Measurements from ENCODE around the gene PTGIR.
A peak's percentile ranks its signal among the peaks of the same experiment; 100 is the strongest.

The PTGIR gene, protein sequence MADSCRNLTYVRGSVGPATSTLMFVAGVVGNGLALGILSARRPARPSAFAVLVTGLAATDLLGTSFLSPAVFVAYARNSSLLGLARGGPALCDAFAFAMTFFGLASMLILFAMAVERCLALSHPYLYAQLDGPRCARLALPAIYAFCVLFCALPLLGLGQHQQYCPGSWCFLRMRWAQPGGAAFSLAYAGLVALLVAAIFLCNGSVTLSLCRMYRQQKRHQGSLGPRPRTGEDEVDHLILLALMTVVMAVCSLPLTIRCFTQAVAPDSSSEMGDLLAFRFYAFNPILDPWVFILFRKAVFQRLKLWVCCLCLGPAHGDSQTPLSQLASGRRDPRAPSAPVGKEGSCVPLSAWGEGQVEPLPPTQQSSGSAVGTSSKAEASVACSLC

DNA sequence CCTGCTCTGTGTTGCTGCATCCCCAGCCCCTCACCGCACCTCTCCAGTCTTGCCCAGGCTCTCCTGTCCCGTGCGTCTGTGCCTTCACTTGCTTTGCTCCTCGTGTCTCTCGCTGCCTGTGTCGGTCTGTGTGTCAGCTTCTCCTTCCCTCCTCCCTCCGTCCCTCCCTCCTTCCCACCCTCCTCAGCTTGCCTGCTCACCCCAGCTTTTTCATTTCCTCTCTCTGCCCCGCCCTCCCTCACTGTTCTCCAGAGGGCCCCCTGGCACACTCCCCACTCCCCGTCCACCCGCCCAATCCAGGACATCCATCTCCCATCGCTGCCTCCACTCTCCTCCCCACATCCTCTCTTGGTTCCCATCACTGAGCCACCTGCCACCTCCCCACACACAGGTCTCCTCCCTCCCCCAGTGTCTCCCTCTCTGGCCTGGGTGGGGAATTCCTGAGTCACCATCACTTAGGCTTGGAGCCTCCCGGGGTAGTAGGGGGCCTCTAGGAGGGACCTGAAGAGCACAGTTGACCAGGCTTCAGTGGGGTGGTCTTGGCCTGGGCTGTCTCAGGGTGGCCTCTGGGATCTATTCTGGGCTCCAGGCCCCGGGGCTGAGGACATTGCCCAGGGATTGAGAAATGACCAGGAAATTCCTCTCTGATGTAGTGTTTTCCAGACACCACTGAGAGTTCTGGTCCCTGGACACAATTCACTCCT, at the start of gene PTGIR:
PTGIR (minus strand) TSS at position 132 of the 704 bp plus-strand sequence. CDS start 864 bp downstream, outside the sequence.
- Mint-ChIP-seq H3K4me3 (peak within 1 kb of the TSS; percentile 78), H3K27me3 (no peaks in the 10 kb centered on the region), H3K4me1 (ENCODE audit: low read depth) (peaks cover 46% of the 10 kb centered on the region), H3K36me3 (ENCODE audit: low read depth) (no peaks in the 10 kb centered on the region), H3K9me3 (no peaks in the 10 kb centered on the region), H3K27ac (peak within 1 kb of the TSS; percentile 86)
- peak; percentile 54 for DNase-seq

DNA sequence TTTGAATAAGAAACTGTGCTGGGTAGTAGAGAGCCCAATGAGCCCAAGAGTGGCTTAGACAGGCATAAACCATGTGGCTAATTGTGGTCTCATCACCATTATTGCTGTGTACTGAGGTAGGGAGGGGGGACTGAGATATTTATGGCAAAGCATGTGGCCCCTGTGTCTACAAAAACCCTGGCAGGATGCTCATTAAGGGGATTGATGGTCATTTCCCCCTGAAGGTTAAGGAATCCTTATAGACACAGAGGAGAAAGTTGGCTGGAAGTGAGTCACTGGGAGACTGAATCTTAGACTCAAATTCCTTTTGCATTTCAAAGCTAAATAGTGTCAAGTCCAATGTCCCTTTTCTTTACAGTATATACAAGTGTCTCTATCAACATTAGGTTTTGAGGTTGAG, 45.9 kb upstream of the PTGIR start:
- peaks cover 2% of the 10 kb centered on the region for H3K9me3 Mint-ChIP-seq
- H3K4me1 Mint-ChIP-seq (ENCODE audit: low read depth) = no peaks in the 10 kb centered on the region
- H3K27me3 Mint-ChIP-seq = no peaks in the 10 kb centered on the region
- H3K36me3 Mint-ChIP-seq (ENCODE audit: low read depth) = peaks cover 38% of the 10 kb centered on the region
- DNase-seq = no peak
- peak overlapping the region; percentile 33 for H3K27ac Mint-ChIP-seq
- H3K4me3 Mint-ChIP-seq = no peak overlapping the region

DNA sequence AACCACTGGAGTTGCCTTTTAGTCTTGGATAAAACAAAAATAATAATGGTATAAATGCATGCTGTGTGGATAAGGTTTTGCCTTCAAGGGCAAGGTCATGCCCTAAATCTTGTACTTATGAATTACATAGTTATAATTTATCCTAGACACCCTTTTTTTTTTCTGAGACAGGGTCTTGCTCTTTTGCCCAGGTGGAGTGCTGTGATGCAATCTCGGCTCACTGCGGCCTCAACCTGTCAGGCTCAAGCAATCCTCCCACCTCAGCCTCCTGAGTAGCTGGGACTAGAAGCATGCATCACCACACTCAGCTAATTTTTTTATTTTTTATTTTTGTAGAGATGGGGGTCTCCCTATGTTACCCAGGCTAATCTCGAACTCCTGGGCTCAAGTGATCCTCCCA, 43.8 kb upstream of the PTGIR start:
- Mint-ChIP-seq H3K27me3 (no peaks in the 10 kb centered on the region), H3K4me3 (no peak overlapping the region), H3K36me3 (ENCODE audit: low read depth) (peaks cover 19% of the 10 kb centered on the region), H3K9me3 (peaks cover 2% of the 10 kb centered on the region), H3K27ac (no peak overlapping the region), H3K4me1 (ENCODE audit: low read depth) (no peaks in the 10 kb centered on the region)
- no peak for DNase-seq

DNA sequence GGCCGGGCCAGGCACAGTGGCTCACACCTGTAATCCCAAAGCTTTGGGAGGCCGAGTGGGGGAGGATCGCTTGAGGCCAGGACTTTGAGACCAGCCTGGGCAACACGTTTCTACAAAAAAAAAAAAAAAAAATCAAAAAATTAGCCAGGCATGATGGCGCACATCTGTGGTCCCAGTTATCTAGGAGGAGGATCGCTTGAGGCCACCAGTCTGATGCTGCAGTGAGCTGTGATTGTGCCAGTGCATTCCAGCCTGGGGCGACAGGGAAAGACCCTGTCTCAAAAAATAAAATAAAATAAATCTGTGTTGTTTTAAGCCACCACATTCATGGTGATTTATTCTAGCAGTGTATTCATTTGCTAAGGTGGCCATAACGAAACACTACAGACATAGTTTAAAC, 40.2 kb upstream of the PTGIR start:
- no peak for DNase-seq
- Mint-ChIP-seq H3K27ac (no peak overlapping the region), H3K27me3 (peaks cover 3% of the 10 kb centered on the region), H3K4me1 (ENCODE audit: low read depth) (peaks cover 15% of the 10 kb centered on the region), H3K36me3 (ENCODE audit: low read depth) (no peaks in the 10 kb centered on the region), H3K4me3 (no peak overlapping the region), H3K9me3 (no peaks in the 10 kb centered on the region)

DNA sequence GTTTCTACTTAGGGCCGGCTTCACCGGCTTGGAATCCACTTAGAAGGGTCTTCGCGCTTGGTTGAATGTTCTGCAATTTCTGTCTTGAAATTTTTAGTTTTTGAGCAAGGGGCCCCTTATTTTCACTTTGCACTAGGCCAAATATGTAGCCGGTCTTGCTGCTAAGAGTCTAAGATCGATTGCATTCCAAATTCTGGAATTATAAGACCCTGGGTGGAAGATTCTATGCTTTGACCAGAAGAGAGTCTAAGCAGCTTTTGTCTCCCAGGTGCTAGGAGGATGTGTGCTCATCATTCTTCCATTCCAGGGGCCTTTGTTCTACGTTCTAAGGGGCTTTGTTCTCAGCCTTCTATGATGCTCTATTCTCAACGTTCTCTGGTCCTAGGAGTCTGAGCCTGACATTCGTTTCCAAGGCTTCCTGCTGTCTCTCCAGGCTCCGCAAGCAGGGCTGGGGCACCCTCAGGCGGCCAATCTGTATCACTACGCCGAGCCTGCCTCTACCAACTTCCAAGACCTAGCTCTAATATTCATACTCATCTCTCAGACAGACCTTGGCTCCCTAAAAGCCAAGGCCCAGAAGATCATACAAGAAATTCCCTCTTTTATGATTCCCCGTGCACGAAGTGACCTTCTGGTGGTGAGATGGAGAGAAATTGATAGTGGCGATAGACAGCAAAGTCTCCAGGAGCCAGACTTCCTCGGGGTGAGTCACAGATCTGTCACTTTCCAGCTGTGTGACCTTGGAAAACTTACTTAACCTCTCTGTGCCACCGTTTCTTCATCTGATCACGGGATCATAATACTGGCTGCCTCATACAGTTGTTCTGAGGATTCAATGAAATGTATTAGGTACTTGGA, 37.1 kb upstream of the PTGIR start:
- peak overlapping the region; percentile 83 for H3K27ac Mint-ChIP-seq
- peaks cover 22% of the 10 kb centered on the region for H3K4me1 Mint-ChIP-seq (ENCODE audit: low read depth)
- H3K9me3 Mint-ChIP-seq = no peaks in the 10 kb centered on the region
- H3K4me3 Mint-ChIP-seq = peak overlapping the region; percentile 73
- peak; percentile 77 for DNase-seq
- H3K27me3 Mint-ChIP-seq = peaks cover 22% of the 10 kb centered on the region
- H3K36me3 Mint-ChIP-seq (ENCODE audit: low read depth) = no peaks in the 10 kb centered on the region

DNA sequence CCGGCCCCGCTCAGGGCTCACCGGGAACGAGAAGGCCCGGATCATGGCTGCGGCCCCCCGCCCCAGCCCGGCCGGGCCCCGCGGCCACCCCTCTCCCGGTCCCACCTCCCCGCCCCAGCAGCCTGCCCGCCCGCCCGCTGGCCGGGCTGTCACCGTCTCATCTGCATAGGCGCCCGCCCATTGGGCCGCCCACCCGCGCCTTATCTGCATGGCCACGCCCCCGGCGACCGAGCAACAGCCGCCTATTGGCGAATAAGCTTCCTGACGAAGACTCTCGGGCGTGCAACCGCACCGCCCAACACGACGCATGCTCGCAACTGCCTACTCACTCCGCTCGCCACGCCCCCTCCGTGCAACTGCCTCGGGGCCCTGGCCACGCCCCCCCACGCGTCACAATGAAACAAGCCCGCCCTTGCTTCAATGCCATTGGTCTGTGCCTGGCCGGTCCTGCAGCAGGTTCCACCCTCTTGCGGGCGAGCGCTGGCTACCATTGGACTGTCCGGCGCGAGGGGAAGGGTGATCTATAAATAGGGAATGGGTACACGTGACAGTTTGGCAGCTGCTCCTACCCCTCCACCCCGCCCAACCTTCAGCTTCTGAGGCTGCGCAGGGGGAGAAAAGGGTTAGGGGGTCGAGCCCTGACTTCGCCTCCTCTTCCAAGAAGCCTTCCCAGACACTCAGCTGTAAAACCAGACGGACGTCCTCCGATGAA, 36.3 kb upstream of the PTGIR start, which contains the start of gene DACT3:
DACT3 (minus strand) TSS at position 163 of the 712 bp plus-strand sequence; CDS start at position 45, 118 bp downstream.
- H3K27me3 Mint-ChIP-seq = peaks cover 22% of the 10 kb centered on the region
- peak within 1 kb of the TSS; percentile 83 for H3K27ac Mint-ChIP-seq
- peak; percentile 100 for DNase-seq
- no peaks in the 10 kb centered on the region for H3K9me3 Mint-ChIP-seq
- H3K4me3 Mint-ChIP-seq = peak within 1 kb of the TSS; percentile 73
- H3K36me3 Mint-ChIP-seq (ENCODE audit: low read depth) = no peaks in the 10 kb centered on the region
- peaks cover 27% of the 10 kb centered on the region for H3K4me1 Mint-ChIP-seq (ENCODE audit: low read depth)

DNA sequence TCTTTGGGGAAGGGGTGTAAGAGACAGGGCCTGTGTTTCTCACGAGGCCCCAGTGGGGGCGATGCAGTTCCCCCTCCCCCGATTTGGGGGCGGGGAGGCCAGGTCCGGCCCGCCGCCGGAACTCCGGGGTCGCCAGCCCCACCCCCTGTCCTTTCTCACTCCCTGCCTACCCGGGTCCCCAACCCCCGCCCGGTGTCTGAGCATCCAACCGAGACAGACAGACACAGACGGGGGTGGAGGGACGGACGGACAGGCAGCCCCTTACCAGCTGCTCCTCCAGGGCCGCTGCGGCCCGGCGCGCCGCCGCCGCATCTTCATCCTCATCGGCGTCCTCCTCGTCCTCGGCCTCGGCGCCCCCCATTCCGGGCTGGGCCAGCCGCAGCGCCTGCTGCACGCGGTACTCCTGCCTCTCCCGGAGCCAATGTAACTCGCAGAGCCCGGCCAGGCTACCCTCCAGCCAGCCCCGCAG, 35.7 kb upstream of the PTGIR start:
- Mint-ChIP-seq H3K4me3 (peak overlapping the region; percentile 73), H3K36me3 (ENCODE audit: low read depth) (no peaks in the 10 kb centered on the region), H3K9me3 (no peaks in the 10 kb centered on the region), H3K4me1 (ENCODE audit: low read depth) (peaks cover 27% of the 10 kb centered on the region), H3K27me3 (peaks cover 23% of the 10 kb centered on the region), H3K27ac (no peak overlapping the region)
- no peak for DNase-seq

DNA sequence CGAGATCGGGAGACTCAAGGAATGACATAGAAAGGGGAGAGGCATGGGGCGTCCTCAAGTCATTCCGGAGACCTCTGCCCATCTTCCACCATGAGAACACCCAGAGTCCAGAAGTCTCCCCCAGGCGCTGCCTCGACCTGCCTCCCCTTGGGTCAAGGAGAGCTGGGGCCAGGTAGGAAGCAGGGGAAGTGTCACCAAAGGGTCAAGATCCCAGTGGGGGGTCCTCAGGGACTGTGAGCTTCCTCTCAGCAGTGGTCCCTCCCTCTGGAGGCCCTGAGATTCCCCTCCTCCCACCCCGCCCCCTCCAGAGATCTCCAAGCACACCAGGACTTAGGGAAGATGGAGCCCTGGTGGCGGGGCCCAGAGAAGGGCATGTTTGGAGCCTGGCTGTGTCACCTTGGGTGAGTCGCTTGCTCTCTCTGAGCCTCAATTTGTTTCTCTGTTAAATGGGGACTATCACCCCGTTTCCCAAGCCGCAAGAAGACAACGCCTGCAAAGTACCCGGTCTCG, 35.2 kb upstream of the PTGIR start:
- H3K4me1 Mint-ChIP-seq (ENCODE audit: low read depth) = peaks cover 27% of the 10 kb centered on the region
- no peaks in the 10 kb centered on the region for H3K36me3 Mint-ChIP-seq (ENCODE audit: low read depth)
- DNase-seq = peak; percentile 39
- peak overlapping the region; percentile 71 for H3K4me3 Mint-ChIP-seq
- H3K27ac Mint-ChIP-seq = no peak overlapping the region
- peaks cover 26% of the 10 kb centered on the region for H3K27me3 Mint-ChIP-seq
- H3K9me3 Mint-ChIP-seq = no peaks in the 10 kb centered on the region

DNA sequence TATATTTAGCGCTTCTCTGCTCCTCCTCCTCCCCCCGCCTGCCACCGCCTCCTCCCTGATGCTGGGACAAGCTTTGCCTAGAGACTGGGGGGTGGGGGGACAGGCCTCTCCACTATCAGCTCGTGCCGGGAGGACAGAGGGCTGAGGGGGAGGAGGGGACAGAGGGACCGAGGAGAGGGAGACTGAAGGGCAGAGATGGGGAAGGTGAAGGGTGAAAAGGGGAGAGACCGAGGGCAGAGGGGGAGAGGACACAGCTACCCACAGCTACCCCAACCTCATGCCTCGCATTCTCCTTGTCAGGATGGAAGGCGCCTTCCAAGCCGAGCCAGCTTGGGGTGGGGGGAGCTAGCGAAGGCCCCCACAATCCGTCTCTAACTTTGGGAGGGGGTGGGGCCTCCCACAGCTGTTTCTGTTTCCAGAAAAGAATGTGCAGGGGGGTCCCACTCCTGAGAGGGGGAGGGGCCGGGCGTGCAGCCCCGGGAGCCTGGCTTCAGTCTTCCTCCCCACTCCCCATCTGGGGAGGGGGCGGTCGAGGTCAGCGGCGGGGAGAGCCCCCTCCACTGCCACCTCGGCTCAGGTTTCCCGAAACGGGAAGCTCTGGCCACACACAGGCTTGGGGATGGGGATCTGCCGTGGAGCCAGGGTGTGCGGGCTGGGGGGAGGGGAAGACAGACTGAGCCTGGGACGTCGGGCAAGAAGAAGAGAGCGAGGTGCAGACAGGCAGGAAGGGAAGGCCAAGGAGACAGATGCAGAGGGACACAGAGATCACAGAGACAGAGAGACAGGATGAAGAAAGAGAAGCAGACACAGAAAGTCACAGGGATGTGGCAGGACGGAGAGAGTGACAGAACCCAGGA, 34.5 kb upstream of the PTGIR start:
- Mint-ChIP-seq H3K4me3 (peak overlapping the region; percentile 71), H3K27ac (no peak overlapping the region), H3K9me3 (no peaks in the 10 kb centered on the region), H3K4me1 (ENCODE audit: low read depth) (peaks cover 27% of the 10 kb centered on the region), H3K27me3 (peaks cover 31% of the 10 kb centered on the region), H3K36me3 (ENCODE audit: low read depth) (no peaks in the 10 kb centered on the region)
- DNase-seq = no peak

DNA sequence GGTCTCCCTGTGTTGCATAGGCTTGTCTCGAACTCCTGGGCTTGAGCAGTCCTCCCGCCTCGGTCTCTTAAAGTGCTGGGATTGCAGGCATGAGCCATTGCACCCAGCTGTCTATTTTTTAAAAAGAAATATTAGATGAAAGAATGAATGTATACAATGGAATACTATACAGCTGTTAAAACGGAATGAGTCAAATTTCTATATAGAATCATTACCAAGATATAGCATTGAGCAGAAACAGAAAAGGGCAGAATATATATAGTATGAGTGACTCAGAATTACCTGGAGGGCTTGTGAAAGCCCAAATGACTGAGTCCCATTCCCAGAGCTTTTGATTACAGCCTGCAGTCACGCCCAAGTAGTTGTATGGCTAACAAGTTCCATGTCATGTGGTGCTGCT, 31.7 kb upstream of the PTGIR start:
- H3K9me3 Mint-ChIP-seq = no peaks in the 10 kb centered on the region
- H3K4me1 Mint-ChIP-seq (ENCODE audit: low read depth) = peaks cover 18% of the 10 kb centered on the region
- H3K27me3 Mint-ChIP-seq = peaks cover 53% of the 10 kb centered on the region
- H3K4me3 Mint-ChIP-seq = no peak overlapping the region
- no peak overlapping the region for H3K27ac Mint-ChIP-seq
- H3K36me3 Mint-ChIP-seq (ENCODE audit: low read depth) = no peaks in the 10 kb centered on the region
- DNase-seq = no peak

DNA sequence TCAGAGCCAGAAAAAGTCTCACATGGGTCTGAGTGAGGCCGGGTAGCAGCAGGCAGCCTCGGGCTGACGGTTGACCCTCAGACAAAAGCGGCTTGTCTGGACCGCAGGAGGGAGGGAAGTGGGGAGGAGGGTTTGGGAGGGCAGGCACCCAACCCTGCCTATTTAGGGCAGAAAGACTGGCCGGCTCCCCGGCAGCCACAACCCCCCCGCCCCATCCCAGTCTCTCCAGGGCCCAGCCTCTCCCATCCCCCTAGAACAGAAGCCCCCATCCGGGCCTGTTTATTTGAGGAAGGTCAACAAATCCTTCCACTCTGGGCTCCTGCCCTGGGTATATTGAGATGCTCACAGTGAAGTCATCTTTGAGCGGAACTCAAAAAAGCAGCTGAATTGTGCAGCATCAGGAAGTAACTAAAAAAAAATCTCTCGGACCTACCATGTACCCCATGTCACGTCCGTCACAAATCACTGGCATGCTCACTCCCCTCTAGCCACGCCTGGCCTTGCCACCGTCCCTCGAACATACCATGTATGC, 29.8 kb upstream of the PTGIR start:
- H3K36me3 Mint-ChIP-seq (ENCODE audit: low read depth) = no peaks in the 10 kb centered on the region
- peaks cover 62% of the 10 kb centered on the region for H3K27me3 Mint-ChIP-seq
- H3K4me3 Mint-ChIP-seq = no peak overlapping the region
- no peak overlapping the region for H3K27ac Mint-ChIP-seq
- DNase-seq = no peak
- H3K4me1 Mint-ChIP-seq (ENCODE audit: low read depth) = peaks cover 9% of the 10 kb centered on the region
- no peaks in the 10 kb centered on the region for H3K9me3 Mint-ChIP-seq

DNA sequence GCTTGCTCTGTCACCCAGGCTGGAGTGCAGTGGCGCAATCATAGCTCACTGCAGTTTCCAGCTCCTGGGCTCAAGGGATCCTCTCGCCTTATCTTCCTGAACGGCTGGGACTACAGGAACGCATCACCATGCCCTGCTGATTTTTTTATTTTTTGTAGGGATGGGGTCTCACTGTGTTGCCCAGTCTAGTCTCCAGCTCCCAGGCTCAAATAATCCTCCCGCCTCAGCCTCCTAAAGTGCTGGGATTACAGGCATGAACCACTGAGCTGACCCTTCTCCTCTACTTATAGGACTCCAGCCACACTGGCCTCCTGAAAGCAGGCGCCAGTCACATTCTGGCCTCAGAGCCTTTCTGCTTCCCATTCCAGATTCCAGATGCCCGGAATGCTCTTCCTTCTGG, 25.6 kb upstream of the PTGIR start:
- H3K27ac Mint-ChIP-seq = no peak overlapping the region
- H3K27me3 Mint-ChIP-seq = peaks cover 65% of the 10 kb centered on the region
- no peak overlapping the region for H3K4me3 Mint-ChIP-seq
- H3K9me3 Mint-ChIP-seq = no peaks in the 10 kb centered on the region
- H3K4me1 Mint-ChIP-seq (ENCODE audit: low read depth) = peaks cover 8% of the 10 kb centered on the region
- no peaks in the 10 kb centered on the region for H3K36me3 Mint-ChIP-seq (ENCODE audit: low read depth)
- DNase-seq = no peak

All from activated T-cell treated with anti-CD3 and anti-CD28 coated beads, Interleukin-2, amount 50 U/mL, for 24 hours (primary cell).